Measurements from ENCODE around the gene CENPE.

- TF ChIP-seq POLR2A (IDR thresholded peaks at IDR 0.05) = no peak
- no peak for TF ChIP-seq CTCF (IDR thresholded peaks at IDR 0.05)
Measured at GRCh38 chr4:103095080-103095479, 103.1 kb downstream of the CENPE start.
